PC-9 (cell line): Measurements from ENCODE around the gene KCNJ16. TPM values are rescaled to one million over a fixed set of nuclear protein-coding genes. Genes with fewer than 3 reads are reported as not detected.

Experiments used
- BruUV-seq: library from RNA; stranded (reverse); fragments of 400-500 nt; replicated peaks from 2 replicates; lab custom pipeline; 2021; lab: Mats Ljungman, UMichigan
- CTCF ChIA-PET: fragments of 300-600 bp; sonication (Branson Sonifier 250); formaldehyde crosslinking; loops from one replicate; lab custom pipeline; 2022; ENCODE audit warnings: antibody characterized with exemption; lab: Charles Lee
- POLR2A ChIA-PET: fragments of 300-600 bp; sonication (Branson Sonifier 250); formaldehyde crosslinking; loops from one replicate; lab custom pipeline; 2022; ENCODE audit warnings: antibody characterized with exemption; ENCODE audit not compliant: unreplicated experiment; lab: Charles Lee
- DNase-seq, 2 experiments: peaks; one replicate each; pipeline versions ENCODE4 v3.0.0 to v3.0.0-alpha.2; 2015 to 2022; ENCODE audit warnings: mixed read lengths in 1 of 2
- H2AFZ ChIP-seq: fragments of 200-600 bp; sonication (generic); 2 replicates; pipeline ENCODE4 v1.8.1; 2017; ENCODE audit warnings: antibody characterized with exemption
- H3F3A ChIP-seq: fragments of 200-600 bp; sonication (generic); 2 replicates; pipeline ENCODE4 v1.8.1; 2017; ENCODE audit warnings: antibody characterized with exemption, mild to moderate bottlenecking, low read depth; ENCODE audit not compliant: insufficient read depth
- H3K27ac ChIP-seq: fragments of 200-600 bp; sonication (generic); 2 replicates; pipeline ENCODE4 v1.6.1; 2016; ENCODE audit warnings: mixed run types
- H3K27me3 ChIP-seq: fragments of 200-600 bp; sonication (generic); 2 replicates; pipeline ENCODE4 v1.6.1; 2016; ENCODE audit warnings: low read depth, mixed run types; ENCODE audit not compliant: insufficient read depth
- H3K36me3 ChIP-seq: fragments of 200-600 bp; sonication (generic); 2 replicates; pipeline ENCODE4 v1.6.1; 2016; ENCODE audit warnings: low read depth, mixed run types
- H3K4me1 ChIP-seq: fragments of 200-600 bp; sonication (generic); replicated peaks from 2 replicates; pipeline ENCODE4 v1.6.1; 2016; ENCODE audit warnings: mixed run types; ENCODE audit not compliant: insufficient read depth
- H3K4me2 ChIP-seq: fragments of 200-600 bp; sonication (generic); 2 replicates; pipeline ENCODE4 v1.6.1; 2017; ENCODE audit warnings: mixed run types
- H3K4me3 ChIP-seq: fragments of 200-600 bp; sonication (generic); 2 replicates; pipeline ENCODE4 v1.6.1; 2016; ENCODE audit warnings: mixed run types
- H3K79me2 ChIP-seq: fragments of 200-600 bp; sonication (generic); 2 replicates; pipeline ENCODE4 v1.6.1; 2017; ENCODE audit warnings: low read depth, mixed run types
- H3K9me2 ChIP-seq: fragments of 200-600 bp; sonication (generic); 2 replicates; pipeline ENCODE4 v1.8.1; 2017; ENCODE audit warnings: mild to moderate bottlenecking; ENCODE audit not compliant: insufficient read depth
- H3K9me3 ChIP-seq: fragments of 200-600 bp; sonication (generic); 2 replicates; pipeline ENCODE4 v1.8.1; 2016; ENCODE audit warnings: low read depth; ENCODE audit not compliant: insufficient read depth
- H4K20me1 ChIP-seq: fragments of 200-600 bp; sonication (generic); 2 replicates; pipeline ENCODE4 v1.8.1; 2017; ENCODE audit not compliant: insufficient read depth
- EZH2 ChIP-seq: fragments of 200-600 bp; sonication (generic); IDR thresholded peaks from 2 replicates; pipeline ENCODE4 v1.8.0; 2017; ENCODE audit warnings: antibody characterized with exemption, low read depth
- intact Hi-C: fragments of 100-400 bp; cut with micrococcal nuclease; formaldehyde crosslinking; loops from one replicate; pipeline ENCODE4 v1.10.0; 2022; ENCODE audit not compliant: unreplicated experiment
- total RNA-seq: library from RNA; stranded (reverse); gene quantifications from 2 replicates; pipeline ENCODE4 v1.2.3, GENCODE V29; 2021
- TF ChIP-seq, protein P1 (sequence below): fragments of 200-600 bp; sonication (generic); conservative IDR thresholded peaks from 2 replicates; pipeline ENCODE4 v1.6.1; 2017; ENCODE audit warnings: mixed run types, antibody characterized with exemption, mild to moderate bottlenecking, moderate library complexity

The KCNJ16 gene
- total RNA-seq, 1 experiment from 2014 or later, result not detected

DNA sequence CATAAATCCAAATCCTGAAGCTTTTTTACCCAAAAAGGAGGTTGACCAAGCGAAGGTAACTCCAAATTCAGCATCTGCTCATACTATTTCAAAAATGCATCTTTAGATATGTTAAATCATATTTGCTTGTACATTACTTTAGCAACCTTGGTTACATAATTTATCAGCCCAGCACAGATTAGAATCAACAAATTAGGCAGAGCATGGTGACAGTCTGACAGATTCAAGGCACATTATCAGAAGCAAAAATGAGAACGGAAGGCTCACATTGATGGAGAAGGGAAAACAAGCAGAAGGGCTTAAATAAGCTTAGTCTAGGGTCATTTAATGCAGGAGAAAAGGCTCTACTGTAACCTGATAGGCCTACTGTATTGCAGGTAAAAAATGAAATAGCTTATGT lies 90.4 kb downstream of the KCNJ16 start:
- no peaks in the 10 kb centered on the region for H3F3A ChIP-seq
- no peaks in the 10 kb centered on the region for H3K79me2 ChIP-seq
- no peak for TF ChIP-seq EZH2
- TF ChIP-seq, protein P1, sequence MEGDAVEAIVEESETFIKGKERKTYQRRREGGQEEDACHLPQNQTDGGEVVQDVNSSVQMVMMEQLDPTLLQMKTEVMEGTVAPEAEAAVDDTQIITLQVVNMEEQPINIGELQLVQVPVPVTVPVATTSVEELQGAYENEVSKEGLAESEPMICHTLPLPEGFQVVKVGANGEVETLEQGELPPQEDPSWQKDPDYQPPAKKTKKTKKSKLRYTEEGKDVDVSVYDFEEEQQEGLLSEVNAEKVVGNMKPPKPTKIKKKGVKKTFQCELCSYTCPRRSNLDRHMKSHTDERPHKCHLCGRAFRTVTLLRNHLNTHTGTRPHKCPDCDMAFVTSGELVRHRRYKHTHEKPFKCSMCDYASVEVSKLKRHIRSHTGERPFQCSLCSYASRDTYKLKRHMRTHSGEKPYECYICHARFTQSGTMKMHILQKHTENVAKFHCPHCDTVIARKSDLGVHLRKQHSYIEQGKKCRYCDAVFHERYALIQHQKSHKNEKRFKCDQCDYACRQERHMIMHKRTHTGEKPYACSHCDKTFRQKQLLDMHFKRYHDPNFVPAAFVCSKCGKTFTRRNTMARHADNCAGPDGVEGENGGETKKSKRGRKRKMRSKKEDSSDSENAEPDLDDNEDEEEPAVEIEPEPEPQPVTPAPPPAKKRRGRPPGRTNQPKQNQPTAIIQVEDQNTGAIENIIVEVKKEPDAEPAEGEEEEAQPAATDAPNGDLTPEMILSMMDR, result no peak
- no peak overlapping the region for H3K4me3 ChIP-seq
- ChIA-PET POLR2A (no interaction called here), CTCF (no interaction called here)
- H3K27ac ChIP-seq, result no peak overlapping the region
- H2AFZ ChIP-seq, result no peak overlapping the region
- DNase-seq, result no peak
- no peaks in the 10 kb centered on the region for H3K27me3 ChIP-seq
- no TSS peak for BruUV-seq
- H3K9me3 ChIP-seq, result no peaks in the 10 kb centered on the region
- H3K36me3 ChIP-seq, result no peaks in the 10 kb centered on the region
- peaks cover 1% of the 10 kb centered on the region; the same call in 1 of the 2 replicates for H3K4me1 ChIP-seq
- no peaks in the 10 kb centered on the region for H3K9me2 ChIP-seq
- H4K20me1 ChIP-seq, result no peaks in the 10 kb centered on the region
- no peak overlapping the region for H3K4me2 ChIP-seq
- intact Hi-C loops, result no loop called here

DNA sequence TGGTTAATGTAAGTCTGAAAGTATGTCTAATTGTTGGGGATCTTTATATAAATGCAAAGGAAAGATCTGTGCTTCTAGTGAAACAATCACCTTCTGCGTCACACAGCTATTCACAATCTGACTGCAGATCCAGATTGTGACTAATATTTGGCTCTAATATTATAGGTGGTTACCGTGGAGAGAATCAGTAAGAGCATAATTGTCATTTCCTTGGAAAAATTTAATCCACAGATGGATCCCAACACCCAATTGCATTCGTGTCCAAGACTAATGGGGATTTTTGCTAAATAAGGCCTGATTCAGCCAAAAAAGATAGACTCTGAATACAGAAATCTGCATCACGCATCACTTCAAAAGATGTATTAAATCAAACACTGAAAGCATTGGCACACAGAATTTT lies 91.6 kb downstream of the KCNJ16 start:
- H3F3A ChIP-seq, result no peaks in the 10 kb centered on the region
- H3K4me1 ChIP-seq, result no peaks in the 10 kb centered on the region
- H3K9me3 ChIP-seq, result no peaks in the 10 kb centered on the region
- H3K4me2 ChIP-seq, result no peak overlapping the region
- no peaks in the 10 kb centered on the region for H3K79me2 ChIP-seq
- CTCF ChIA-PET, result no interaction called here
- POLR2A ChIA-PET, result no interaction called here
- TF ChIP-seq EZH2, result no peak
- H3K36me3 ChIP-seq, result no peaks in the 10 kb centered on the region
- H2AFZ ChIP-seq, result no peak overlapping the region
- no peaks in the 10 kb centered on the region for H3K9me2 ChIP-seq
- intact Hi-C loops, result no loop called here
- no TSS peak for BruUV-seq
- no peaks in the 10 kb centered on the region for H4K20me1 ChIP-seq
- no peak for DNase-seq
- no peak overlapping the region for H3K27ac ChIP-seq
- no peaks in the 10 kb centered on the region for H3K27me3 ChIP-seq
- no peak overlapping the region for H3K4me3 ChIP-seq

DNA sequence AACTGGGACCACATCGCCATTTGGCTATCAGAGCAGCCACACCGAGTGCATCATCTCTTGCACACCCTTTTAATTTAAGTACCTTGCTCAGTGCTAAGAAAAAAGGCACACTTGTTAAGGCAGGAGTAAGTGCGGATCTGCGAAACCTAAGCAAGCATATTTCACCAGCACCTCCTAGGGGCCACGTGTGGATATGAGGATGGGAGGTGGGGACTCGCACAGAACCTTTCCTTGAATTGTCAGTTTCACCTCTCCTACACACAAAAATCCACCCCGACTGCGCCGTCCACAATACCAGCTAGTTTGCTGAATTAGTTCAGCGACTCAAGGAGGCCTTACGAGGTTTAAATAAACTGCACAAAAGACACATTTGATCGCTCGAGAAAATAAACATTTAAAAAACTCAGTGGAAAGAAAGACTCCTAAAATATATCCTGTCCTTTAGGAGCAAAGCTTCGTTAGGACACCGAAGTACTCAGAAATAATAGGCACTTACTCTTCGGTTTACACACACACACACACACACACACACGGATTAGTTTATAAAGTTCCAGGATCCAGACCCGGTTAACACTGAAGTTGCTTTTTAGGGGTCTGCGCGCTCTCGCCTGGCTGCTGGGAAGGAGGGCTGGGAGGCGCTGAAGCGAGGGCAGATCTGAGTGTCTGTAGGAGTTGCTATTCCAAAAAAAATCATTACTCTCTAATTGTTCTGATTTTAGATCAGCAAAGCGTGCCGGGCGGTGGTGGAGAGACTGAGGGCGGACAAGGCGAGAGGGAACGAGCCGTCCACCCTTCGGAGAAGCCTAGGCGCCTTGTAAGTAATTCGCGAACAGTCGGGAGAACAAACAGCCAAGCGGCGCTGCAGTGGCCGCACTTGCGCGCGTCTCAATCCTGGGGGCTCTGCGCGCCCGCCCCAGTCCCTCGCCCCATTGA lies 93.3 kb downstream of the KCNJ16 start:
- Histone ChIP-seq H3K9me2 (no peaks in the 10 kb centered on the region), H3K79me2 (no peaks in the 10 kb centered on the region), H3K36me3 (no peaks in the 10 kb centered on the region), H3K27me3 (no peaks in the 10 kb centered on the region), H3K4me1 (peaks cover 11% of the 10 kb centered on the region), H3K27ac (no peak overlapping the region), H4K20me1 (no peaks in the 10 kb centered on the region), H3K4me2 (no peak overlapping the region), H3K9me3 (no peaks in the 10 kb centered on the region), H3F3A (0 out of 2 replicates have a peak, but pooled peaks cover 5% of the 10 kb centered on the region), H2AFZ (no peak overlapping the region), H3K4me3 (no peak overlapping the region)
- intact Hi-C loops, result no loop called here
- POLR2A ChIA-PET, result no interaction called here
- CTCF ChIA-PET, result no interaction called here
- no TSS peak for BruUV-seq
- no peak for DNase-seq
- TF ChIP-seq, protein P1, result no peak
- no peak for TF ChIP-seq EZH2
